CD4-positive, alpha-beta T cell treated with Interleukin-17A for 4 hours (primary cell): Measurements from ENCODE around the gene REPIN1.

Experiments used
- DNase-seq: peaks from one replicate; pipeline ENCODE4 v3.0.0-alpha.2; 2020; ENCODE audit warnings: mixed read lengths

REPIN1 gene

DNA sequence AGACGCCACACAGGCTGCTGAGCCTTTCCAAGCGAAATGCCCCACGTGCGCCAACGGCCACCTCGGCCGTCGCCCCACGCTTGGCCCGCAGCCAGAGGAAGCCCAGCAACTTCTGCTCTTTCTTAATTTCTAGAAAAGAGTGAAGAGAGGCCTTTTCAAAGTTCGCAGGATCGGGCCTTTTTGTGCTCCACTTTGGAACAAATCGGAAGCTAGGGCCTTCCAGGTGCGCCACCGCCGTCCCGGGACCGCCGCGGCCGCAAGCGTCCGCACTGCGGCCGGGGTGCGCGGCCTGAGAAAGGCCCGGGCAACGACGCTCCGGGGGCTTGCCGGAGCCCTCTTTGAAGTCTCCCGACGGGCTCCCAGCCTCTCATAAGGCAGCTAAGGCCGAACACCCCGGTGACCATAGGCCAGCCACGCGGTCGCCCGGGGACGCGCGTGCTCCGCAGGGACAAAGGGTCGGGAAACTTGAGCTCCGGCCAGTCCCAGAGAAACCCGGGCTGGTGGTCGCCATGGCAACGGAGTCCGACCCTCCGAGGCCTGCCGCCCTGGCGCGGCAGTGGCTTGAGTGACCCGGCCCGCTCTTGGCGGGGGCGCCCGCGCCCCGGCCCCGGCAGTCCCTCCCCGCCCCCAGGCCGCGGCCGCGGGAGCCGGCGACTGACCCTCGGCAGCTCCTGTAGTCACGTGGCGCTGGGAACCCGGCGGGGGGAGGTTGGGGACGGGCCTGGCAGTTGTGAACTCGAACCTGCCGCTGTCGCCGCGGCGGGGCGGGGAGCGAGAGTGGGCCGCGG lies at the start of gene REPIN1:
Gene REPIN1 (plus strand): TSS at position 727 of the 788 bp plus-strand sequence. CDS start 890 bp downstream, outside the sequence.
- peak; percentile 89 for DNase-seq

DNA sequence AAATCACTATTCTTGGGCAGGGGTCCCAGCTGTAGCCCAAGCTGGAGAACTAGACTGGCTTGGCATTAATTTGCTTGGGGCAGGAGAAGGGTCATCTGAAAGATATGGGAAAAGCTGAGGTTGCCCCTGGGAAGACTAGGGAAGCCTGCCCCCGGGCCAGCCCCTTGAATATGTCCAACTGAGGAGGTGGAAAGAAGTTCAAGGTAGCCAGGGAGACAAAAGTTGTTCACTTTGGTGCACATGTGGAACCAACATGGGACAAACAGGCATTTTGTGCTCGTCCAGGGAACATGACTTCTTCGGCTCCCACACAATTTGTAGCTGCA lies 46.9 kb upstream of the REPIN1 start:
- DNase-seq = no peak

DNA sequence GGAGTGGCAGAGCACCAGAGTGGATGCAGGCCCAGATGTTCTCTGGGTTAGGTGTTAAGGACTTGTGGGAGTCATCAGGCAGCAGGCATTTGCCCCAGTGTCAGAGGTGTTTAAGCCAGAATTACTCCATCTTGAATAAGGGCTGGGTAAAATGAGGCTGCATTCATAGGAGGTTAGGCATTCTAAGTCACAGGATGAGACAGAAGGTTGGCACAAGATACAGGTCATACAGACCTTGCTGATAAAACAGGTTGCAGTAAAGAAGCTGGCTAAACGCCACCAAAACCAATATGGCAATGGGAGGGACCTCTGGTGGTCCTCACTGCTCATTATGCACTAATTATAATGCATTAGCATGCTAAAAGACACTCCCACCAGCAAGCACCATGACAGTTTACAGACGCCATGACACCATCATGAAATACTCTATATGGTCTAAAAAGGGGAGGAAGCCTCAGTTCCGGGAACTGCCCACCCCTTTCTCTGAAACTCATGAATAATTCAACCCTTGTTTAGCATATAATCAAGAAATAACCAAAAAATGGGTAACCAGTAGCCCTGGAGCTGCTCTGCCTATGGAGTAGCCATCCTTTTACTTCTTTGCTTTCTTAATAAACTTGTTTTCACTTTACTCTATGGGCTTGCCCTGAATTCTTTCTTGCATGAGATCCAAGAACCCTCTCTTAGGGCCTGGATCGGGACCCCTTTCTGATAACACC lies 46.3 kb upstream of the REPIN1 start:
- peak; percentile 23 for DNase-seq

GRCh38 chr7:150322833-150323681 lies 45.6 kb upstream of the REPIN1 start, which contains the start of the genes ACTR3C and LRRC61:
TSS of gene ACTR3C (minus strand) at chr7:150323545. CDS start at chr7:150295296, 28,249 bp downstream.
TSS of gene LRRC61 (plus strand) at chr7:150323355. CDS start at chr7:150336862, 13,507 bp downstream.
- DNase-seq = peak; percentile 75

- DNase-seq = no peak
These were observed 44.8 kb upstream of the REPIN1 start for GRCh38 chr7:150323682-150324372.

DNA sequence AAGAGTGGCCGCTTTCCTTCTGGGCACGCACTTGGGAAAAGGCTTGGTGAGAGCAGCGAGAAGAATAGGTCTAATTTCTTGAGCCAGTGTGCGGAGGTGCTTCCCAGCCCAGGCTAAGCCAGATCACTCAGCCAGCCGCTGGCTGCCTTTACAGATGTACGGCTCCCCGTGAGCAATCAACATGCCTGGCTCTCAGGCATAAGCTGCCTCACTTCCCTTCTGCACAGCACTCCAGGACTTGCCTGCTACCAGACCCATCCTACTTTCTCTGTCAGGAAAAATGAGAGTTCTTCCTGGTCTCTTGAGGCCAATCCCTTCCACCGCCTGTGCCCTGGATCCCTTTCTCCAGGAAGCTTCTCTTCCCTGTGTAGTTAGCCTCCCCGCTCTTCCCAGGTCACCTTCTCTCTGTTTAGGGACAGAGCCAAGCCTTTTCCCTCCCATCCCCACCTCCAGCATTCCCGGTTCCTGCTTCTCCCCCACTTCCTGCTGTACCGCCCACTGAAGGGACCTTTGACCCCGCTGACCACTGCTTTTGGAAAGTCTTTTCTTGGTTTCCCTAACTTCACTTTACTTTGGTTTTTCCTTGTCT lies 44.2 kb upstream of the REPIN1 start:
- DNase-seq = peak; percentile 16

DNA sequence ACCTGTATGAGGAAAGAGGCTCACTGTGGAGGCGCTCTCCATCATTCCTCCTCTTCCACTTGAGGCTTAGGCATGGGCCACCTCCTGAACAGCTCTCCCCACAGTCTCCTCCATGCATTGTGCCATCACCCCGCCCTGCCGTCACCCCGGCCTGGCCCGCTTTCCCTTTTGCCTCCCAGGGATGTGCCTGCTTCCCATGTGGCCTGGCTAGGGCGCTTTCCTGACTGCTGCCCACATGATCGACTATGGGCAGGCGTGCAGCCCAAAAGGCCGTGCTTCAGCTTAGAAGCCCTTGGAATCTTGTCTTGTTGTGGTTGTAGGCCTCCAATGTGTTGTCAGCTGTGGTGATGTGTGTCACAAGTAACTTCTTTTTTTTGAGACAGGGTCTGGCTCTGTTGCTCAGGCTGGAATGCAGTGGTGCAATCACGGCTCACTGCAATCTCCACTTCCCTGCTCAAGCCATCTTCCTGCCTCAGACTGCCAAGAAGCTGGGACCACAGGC lies 43.5 kb upstream of the REPIN1 start:
- DNase-seq = no peak

GRCh38 chr7:150325901-150326300 lies 42.7 kb upstream of the REPIN1 start:
- DNase-seq = no peak

GRCh38 chr7:150326657-150327268 lies 41.9 kb upstream of the REPIN1 start:
- DNase-seq = no peak

- DNase-seq = no peak
These were observed 41.3 kb upstream of the REPIN1 start for GRCh38 chr7:150327308-150327707.

DNA sequence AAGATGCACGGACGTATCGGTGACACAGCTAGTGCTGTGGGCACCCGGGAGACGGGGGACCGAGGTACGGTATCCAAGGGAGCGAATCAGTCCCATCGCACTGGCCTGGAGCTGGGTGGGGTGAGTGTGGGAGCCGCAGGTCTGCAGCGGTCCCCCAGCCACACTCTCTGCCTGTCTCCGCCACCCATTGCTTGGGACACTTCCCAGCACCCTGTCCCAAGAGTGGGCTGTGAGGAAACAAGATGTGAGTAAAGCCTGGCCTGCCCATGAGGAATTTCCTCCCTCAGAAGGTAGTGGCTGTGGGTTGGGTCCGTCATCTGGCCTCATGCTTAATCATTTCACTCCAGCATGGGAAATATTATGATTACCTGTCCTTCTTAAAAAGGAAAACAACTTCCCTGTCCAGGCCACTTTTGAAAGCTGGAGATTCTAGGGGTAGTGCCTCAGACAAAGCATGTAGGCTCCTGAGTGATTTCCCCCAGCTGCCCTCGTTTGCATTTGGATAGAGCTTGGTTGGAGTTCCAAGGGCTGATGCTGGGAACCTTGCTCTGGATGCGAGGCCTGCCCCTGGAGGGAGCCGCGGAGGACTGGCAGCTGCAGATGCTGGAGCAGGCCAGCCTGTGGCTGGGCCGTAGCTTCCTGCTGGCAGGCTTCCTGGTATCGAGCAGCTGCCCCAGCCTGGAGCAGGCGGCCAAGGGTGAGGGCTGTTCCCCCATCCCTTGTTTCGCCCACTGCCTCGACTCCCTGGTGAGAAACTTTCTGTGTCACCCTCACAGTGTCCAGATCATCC lies 39.1 kb upstream of the REPIN1 start:
- DNase-seq = no peak

DNA sequence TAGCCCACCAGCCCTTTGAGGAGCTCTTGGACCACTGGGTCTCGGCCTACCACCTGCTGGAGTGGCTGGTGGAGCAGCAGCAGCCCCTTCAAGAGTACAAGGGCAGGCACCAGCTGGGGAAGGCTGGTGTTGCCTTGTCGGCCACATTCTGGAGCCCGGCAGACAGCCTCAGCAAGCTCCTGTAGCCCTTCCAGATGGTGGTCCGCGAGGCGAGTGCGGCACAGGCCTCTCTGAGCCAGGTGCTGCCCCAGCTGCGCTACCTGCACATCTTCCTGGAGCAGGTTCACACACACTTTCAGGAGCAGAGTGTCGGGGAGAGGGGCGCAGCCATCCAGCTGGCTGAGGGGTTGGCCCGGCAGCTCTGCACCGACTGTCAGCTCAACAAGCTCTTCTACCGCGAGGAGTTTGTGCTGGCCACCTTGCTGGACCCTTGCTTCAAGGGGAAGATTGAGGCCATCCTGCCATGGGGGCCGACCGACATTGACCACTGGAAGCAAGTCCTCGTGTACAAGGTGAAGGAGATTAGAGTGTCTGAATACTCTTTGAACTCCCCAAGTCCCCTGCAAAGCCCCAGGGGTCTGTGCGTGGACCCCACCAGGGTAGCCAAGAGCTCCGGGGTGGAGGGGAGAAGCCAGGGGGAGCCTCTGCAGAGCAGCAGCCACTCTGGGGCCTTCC lies 38.3 kb upstream of the REPIN1 start:
- DNase-seq = no peak

DNA sequence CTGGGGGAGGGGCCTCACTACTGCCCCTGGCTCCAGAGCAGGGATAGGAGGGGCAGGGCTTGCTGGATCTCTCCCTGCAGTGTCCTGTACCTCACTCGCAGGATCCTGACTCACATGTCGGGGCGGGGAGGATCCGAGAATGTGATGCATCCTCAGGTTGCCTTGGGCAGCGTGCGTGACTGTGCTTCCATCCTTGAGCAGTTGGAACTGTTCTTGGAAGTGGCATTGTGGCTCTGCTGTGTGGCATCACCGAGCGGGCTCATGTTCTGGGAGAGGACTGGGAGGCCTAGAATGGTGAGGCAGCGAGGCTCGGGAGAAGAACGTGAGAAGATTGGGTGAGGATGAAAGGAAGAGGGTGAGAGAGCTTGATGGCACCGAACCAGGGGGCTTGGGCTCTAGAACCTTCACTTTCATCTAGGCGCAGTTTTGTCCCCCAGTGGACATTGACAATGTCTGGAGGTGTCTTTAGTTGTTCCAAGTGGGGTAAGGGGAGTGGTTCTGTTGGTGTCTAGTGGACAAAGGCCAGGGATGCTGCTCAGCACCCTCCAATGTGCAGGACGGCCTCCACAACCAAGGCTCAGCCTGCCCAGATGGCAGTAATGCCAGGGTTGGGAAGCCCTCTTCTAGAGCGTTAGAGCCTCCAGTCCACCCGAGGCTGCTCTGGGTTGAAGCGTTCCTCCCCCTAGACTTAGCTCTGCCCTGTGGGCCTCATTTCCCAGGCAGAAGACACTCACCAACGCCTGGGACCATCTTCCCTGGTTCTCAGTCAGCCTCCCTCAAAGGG lies 35.6 kb upstream of the REPIN1 start:
- DNase-seq = no peak

- no peak for DNase-seq
These were observed 35.0 kb upstream of the REPIN1 start for GRCh38 chr7:150333659-150334058.

DNA sequence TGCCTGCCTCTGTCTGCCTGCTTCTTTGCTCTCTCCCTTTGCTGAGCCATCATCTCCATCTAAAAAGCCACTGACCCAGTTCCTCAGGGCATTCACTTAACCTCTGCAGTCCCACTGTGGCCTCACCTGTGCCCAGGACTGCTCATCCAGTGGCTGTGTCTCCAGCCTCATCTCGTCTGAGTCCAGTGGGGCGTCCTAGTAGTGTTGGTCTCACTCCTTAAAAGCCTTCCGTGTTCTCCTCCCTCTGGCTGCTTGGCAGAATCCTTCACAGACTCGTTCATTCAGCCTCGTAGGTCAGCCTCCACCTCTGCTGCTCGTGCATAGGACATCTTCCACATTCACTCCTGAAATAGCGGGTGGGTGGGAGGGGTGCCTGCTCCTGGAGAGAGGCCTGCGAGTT lies 34.5 kb upstream of the REPIN1 start:
- no peak for DNase-seq

GRCh38 chr7:150335108-150335773 lies 33.4 kb upstream of the REPIN1 start:
- DNase-seq = no peak

DNA sequence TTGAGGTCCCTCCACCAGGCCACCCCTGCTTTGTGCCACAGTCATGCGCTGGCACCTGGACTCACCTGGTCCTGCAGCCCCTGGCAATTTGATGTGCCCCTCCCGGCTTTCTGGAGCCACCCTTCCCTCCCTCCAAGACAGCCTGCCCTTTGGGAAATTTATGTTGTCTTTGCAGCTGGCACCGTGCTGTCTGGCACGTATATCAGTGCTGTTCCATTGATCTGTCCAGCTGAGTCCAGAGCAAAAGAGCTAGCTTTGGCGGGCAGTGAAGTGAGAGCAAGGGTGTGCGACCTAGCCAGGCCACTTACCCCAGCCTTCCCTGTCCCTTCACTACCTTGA lies 32.9 kb upstream of the REPIN1 start:
- DNase-seq = no peak

GRCh38 chr7:150336746-150337145 lies 31.9 kb upstream of the REPIN1 start:
- no peak for DNase-seq

DNA sequence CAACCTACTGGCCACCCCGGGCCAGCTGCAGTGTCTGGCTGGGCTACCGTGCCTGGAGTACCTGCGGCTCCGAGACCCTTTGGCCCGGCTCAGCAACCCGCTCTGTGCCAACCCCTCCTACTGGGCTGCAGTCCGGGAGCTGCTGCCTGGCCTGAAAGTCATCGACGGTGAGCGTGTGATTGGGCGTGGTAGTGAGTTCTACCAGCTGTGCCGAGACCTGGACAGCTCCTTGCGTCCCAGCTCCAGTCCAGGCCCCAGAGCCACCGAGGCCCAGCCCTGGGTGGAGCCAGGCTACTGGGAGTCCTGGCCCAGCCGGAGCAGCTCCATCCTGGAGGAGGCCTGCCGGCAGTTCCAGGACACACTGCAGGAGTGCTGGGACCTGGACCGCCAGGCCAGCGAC lies 31.4 kb upstream of the REPIN1 start:
- no peak for DNase-seq
